IMR-90 (cell line): Measurements from ENCODE around the gene LTBP4. TPM values are rescaled to one million over a fixed set of nuclear protein-coding genes. Genes with fewer than 3 reads are reported as not detected.

Source experiments
- ATAC-seq: fragments of 200-7000 bp; cut with Tn5 transposase; 2 replicates; pipeline ENCODE4 v1.9.1; 2020; ENCODE audit warnings: low read depth, mild to moderate bottlenecking, moderate library complexity
- BruUV-seq: library from RNA; stranded (reverse); fragments of 400-500 nt; replicated peaks from 2 replicates; lab custom pipeline; 2021; lab: Mats Ljungman, UMichigan
- CTCF ChIA-PET: fragments of 300-600 bp; formaldehyde crosslinking; extraction: SDS; loops from one replicate; lab custom pipeline; 2021; ENCODE audit warnings: antibody characterized with exemption; lab: Yijun Ruan, JAX
- POLR2A ChIA-PET: fragments of 300-600 bp; sonication (Branson Sonifier 250); formaldehyde crosslinking; loops from one replicate; lab custom pipeline; 2022; ENCODE audit warnings: antibody characterized with exemption; ENCODE audit not compliant: unreplicated experiment; lab: Charles Lee
- DNase-seq: peaks from one replicate; pipeline ENCODE4 v3.0.0; 2013
- H2AFZ ChIP-seq: replicated peaks from 2 replicates; pipeline ENCODE3; 2013; ENCODE audit warnings: low read length, mild to moderate bottlenecking; ENCODE audit not compliant: poor library complexity
- H2AK5ac ChIP-seq: 2 replicates; pipeline ENCODE4 v1.6.1; 2013; ENCODE audit warnings: low read depth, low read length, inconsistent platforms
- H2AK9ac ChIP-seq: replicated peaks from 2 replicates; pipeline ENCODE3; 2013; ENCODE audit warnings: mild to moderate bottlenecking, low read depth, low read length, moderate library complexity; ENCODE audit not compliant: poor library complexity
- H2BK120ac ChIP-seq: 2 replicates; pipeline ENCODE4 v1.6.1; 2013; ENCODE audit warnings: low read depth, low read length, inconsistent platforms
- H2BK15ac ChIP-seq: 3 replicates; pipeline ENCODE4 v1.6.1; 2013; ENCODE audit warnings: low read depth, low read length, inconsistent platforms
- H2BK20ac ChIP-seq: 2 replicates; pipeline ENCODE4 v1.6.1; 2013; ENCODE audit warnings: low read depth, mild to moderate bottlenecking, inconsistent platforms, low read length, moderate library complexity
- H2BK5ac ChIP-seq: 2 replicates; pipeline ENCODE4 v1.6.1; 2013; ENCODE audit warnings: mild to moderate bottlenecking, low read depth, low read length, inconsistent platforms; ENCODE audit not compliant: poor library complexity, severe bottlenecking
- H3K14ac ChIP-seq: replicated peaks from 2 replicates; pipeline ENCODE4 v1.6.1; 2013; ENCODE audit warnings: low read depth, low read length, inconsistent platforms
- H3K18ac ChIP-seq: 2 replicates; pipeline ENCODE4 v1.6.1; 2013; ENCODE audit warnings: low read depth, low read length, control low read depth
- H3K23ac ChIP-seq: 2 replicates; pipeline ENCODE4 v1.6.1; 2013; ENCODE audit warnings: low read depth, low read length, inconsistent platforms
- H3K27ac ChIP-seq: 2 replicates; pipeline ENCODE4 v1.5.1; 2013; ENCODE audit warnings: mild to moderate bottlenecking, control low read depth, low read length; ENCODE audit not compliant: insufficient read depth
- H3K27me3 ChIP-seq: 2 replicates; pipeline ENCODE4 v1.6.1; 2013; ENCODE audit warnings: low read length; ENCODE audit not compliant: control insufficient read depth, insufficient read depth
- H3K36me3 ChIP-seq: 2 replicates; pipeline ENCODE4 v1.6.1; 2013; ENCODE audit warnings: low read length, mixed read lengths; ENCODE audit not compliant: control insufficient read depth, insufficient read depth
- H3K4ac ChIP-seq: 2 replicates; pipeline ENCODE4 v1.6.1; 2013; ENCODE audit warnings: low read depth, low read length, inconsistent platforms
- H3K4me1 ChIP-seq: 2 replicates; pipeline ENCODE4 v1.6.1; 2013; ENCODE audit warnings: low read length, mixed read lengths; ENCODE audit not compliant: control insufficient read depth, insufficient read depth
- H3K4me2 ChIP-seq: 2 replicates; pipeline ENCODE4 v1.6.1; 2013; ENCODE audit warnings: low read depth, mild to moderate bottlenecking, control low read depth, low read length, moderate library complexity
- H3K4me3 ChIP-seq: 2 replicates; pipeline ENCODE4 v1.5.1; 2013; ENCODE audit warnings: low read depth, mild to moderate bottlenecking, control low read depth, low read length, moderate library complexity; ENCODE audit not compliant: insufficient read depth
- H3K56ac ChIP-seq: 2 replicates; pipeline ENCODE4 v1.6.1; 2013; ENCODE audit warnings: low read length, inconsistent platforms; ENCODE audit not compliant: insufficient read depth; ENCODE audit errors: extremely low read depth
- H3K79me1 ChIP-seq, 2 experiments: 2 replicates each; pipeline ENCODE4 v1.6.1; 2013; ENCODE audit warnings: low read length in 2 of 2, inconsistent platforms in 1 of 2, low read depth in 1 of 2
- H3K9ac ChIP-seq: 2 replicates; pipeline ENCODE4 v1.6.1; 2013; ENCODE audit warnings: low read depth, low read length, control low read depth
- H3K9me1 ChIP-seq: 2 replicates; pipeline ENCODE4 v1.6.1; 2013; ENCODE audit warnings: low read length, inconsistent platforms; ENCODE audit not compliant: insufficient read depth
- H3K9me3 ChIP-seq: 2 replicates; pipeline ENCODE4 v1.6.1; 2013; ENCODE audit warnings: low read length; ENCODE audit not compliant: control insufficient read depth, insufficient read depth
- H4K20me1 ChIP-seq: 2 replicates; pipeline ENCODE4 v1.6.1; 2013; ENCODE audit warnings: low read length, inconsistent platforms; ENCODE audit not compliant: insufficient read depth
- H4K5ac ChIP-seq: 2 replicates; pipeline ENCODE4 v1.6.1; 2013; ENCODE audit warnings: mild to moderate bottlenecking, low read depth, low read length, control low read depth
- H4K8ac ChIP-seq, 2 experiments: 2 replicates each; pipeline ENCODE4 v1.6.1; 2013; ENCODE audit warnings: low read depth in 2 of 2, low read length in 2 of 2, control low read depth in 1 of 2, inconsistent platforms in 1 of 2
- H4K91ac ChIP-seq: 2 replicates; pipeline ENCODE4 v1.6.1; 2013; ENCODE audit warnings: low read depth, low read length, inconsistent platforms; ENCODE audit not compliant: insufficient read depth
- BHLHE40 ChIP-seq: fragments of 150-350 bp; IDR thresholded peaks from 2 replicates; pipeline ENCODE4 v1.6.1; 2016; ENCODE audit warnings: mild to moderate bottlenecking, low read depth, low read length
- CEBPB ChIP-seq: IDR thresholded peaks from 2 replicates; pipeline ENCODE4 v1.6.1; 2012; ENCODE audit warnings: low read depth, low read length, improper control_type of control experiment
- CHD1 ChIP-seq: IDR thresholded peaks from 2 replicates; pipeline ENCODE4 v1.6.1; 2012; ENCODE audit warnings: low read depth, low read length, improper control_type of control experiment
- FOS ChIP-seq: fragments of 150-350 bp; IDR thresholded peaks from 2 replicates; pipeline ENCODE4 v1.6.1; 2016; ENCODE audit warnings: low read depth, low read length
- MAFK ChIP-seq: IDR thresholded peaks from 2 replicates; pipeline ENCODE4 v1.6.1; 2012; ENCODE audit warnings: low read depth, low read length, improper control_type of control experiment
- MAZ ChIP-seq: IDR thresholded peaks from 2 replicates; pipeline ENCODE4 v1.6.1; 2012; ENCODE audit warnings: low read depth, mild to moderate bottlenecking, low read length, improper control_type of control experiment, moderate library complexity, borderline replicate concordance
- MXI1 ChIP-seq: IDR thresholded peaks from 2 replicates; pipeline ENCODE4 v1.6.1; 2012; ENCODE audit warnings: low read depth, mild to moderate bottlenecking, low read length, moderate library complexity, borderline replicate concordance
- NFE2L2 ChIP-seq: fragments of 150-350 bp; IDR thresholded peaks from 2 replicates; pipeline ENCODE4 v1.6.1; 2016; ENCODE audit warnings: low read depth, mild to moderate bottlenecking, low read length
- POLR2A ChIP-seq: IDR thresholded peaks from 2 replicates; pipeline ENCODE4 v1.6.1; 2012; ENCODE audit warnings: mild to moderate bottlenecking, low read depth, low read length
- RAD21 ChIP-seq: IDR thresholded peaks from 2 replicates; pipeline ENCODE4 v1.6.1; 2012; ENCODE audit warnings: low read length, improper control_type of control experiment
- RCOR1 ChIP-seq: IDR thresholded peaks from 2 replicates; pipeline ENCODE4 v1.6.1; 2012; ENCODE audit warnings: mild to moderate bottlenecking, low read length, improper control_type of control experiment; ENCODE audit not compliant: insufficient replicate concordance
- RFX5 ChIP-seq: IDR thresholded peaks from 2 replicates; pipeline ENCODE4 v1.8.0; 2012; ENCODE audit warnings: low read depth, mild to moderate bottlenecking, low read length, moderate library complexity
- SMC3 ChIP-seq: fragments of 150-350 bp; IDR thresholded peaks from 2 replicates; pipeline ENCODE4 v1.6.1; 2016; ENCODE audit warnings: low read depth, mild to moderate bottlenecking, antibody characterized with exemption, low read length, moderate library complexity
- WGBS, 2 experiments: methylation state at CpG; one replicate each; pipeline versions ENCODE4 v1.1.5 to v1.1.7; 2013; ENCODE audit warnings: missing lambda C conversion rate in 2 of 2; ENCODE audit not compliant: insufficient read length in 1 of 2; ENCODE audit errors: extremely low coverage in 2 of 2; 5-methylcytosine and 5-hydroxymethylcytosine counted together
- dilution Hi-C: fragments of 300-500 bp; cut with HindIII; formaldehyde crosslinking; loops from one replicate; pipeline ENCODE4 v1.14.3; 2018; ENCODE audit warnings: low sequenced_read_pairs; ENCODE audit not compliant: unreplicated experiment
- in situ Hi-C: fragments of 300-500 bp; cut with MboI; formaldehyde crosslinking; loops from 3 replicates; pipeline ENCODE4 v1.14.3; 2019; ENCODE audit warnings: low sequenced_read_pairs, inconsistent platforms, mixed read lengths
- intact Hi-C: fragments of 100-400 bp; cut with micrococcal nuclease; formaldehyde crosslinking; loops from 2 replicates; pipeline ENCODE4 v1.10.0; 2022
- polyA plus RNA-seq, 3 experiments: library from polyadenylated mRNA; depleted of rRNA; stranded (reverse); fragments of >200 nt; gene quantifications; 2 replicates each; pipeline ENCODE4 v1.2.3, GENCODE V29; 2012; ENCODE audit warnings: low replicate concordance in 1 of 3
- total RNA-seq: library from RNA; depleted of rRNA; stranded (reverse); fragments of >200 nt; gene quantifications from 2 replicates; pipeline ENCODE4 v1.2.3, GENCODE V29; 2012
- TF ChIP-seq, protein P1 (sequence below): conservative IDR thresholded peaks from 2 replicates; pipeline ENCODE4 v1.5.1; 2012; ENCODE audit warnings: mild to moderate bottlenecking, low read depth, low read length, improper control_type of control experiment
- TF ChIP-seq, protein P2 (sequence below): fragments of 150-350 bp; IDR thresholded peaks from 2 replicates; pipeline ENCODE4 v1.6.1; 2016; ENCODE audit warnings: low read depth, mild to moderate bottlenecking, low read length, moderate library complexity, borderline replicate concordance
- TF ChIP-seq, protein P3 (sequence below): fragments of 150-350 bp; IDR thresholded peaks from 2 replicates; pipeline ENCODE4 v1.6.1; 2017; ENCODE audit warnings: mild to moderate bottlenecking, antibody characterized with exemption, low read length, low read depth

The LTBP4 gene
- total and polyA plus RNA-seq, 2 of the 4 experiments (the other 2 are of a cell fraction) = 14.7 to 70.3 TPM

DNA sequence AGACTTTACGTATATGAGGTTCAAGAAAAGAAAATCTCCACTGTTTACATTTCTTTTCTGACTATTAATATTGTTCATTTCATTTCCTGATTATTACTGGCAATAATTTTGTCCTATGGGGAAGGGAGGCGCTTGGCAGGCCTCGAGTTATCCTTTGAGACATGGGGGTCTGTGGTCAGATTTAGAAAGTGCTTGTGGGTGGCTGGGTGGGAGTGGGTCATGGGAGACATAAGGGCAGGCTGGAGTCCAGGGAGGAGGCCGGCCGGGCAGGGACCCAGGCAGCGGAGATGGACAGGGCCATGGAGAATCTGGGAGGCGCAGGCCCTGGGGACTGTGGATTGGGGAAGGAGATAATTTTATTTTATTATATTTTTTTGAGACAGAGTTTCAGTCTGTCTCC, 40.1 kb downstream of the LTBP4 start:
- Histone ChIP-seq H3K4me2 (no peak overlapping the region), H2BK20ac (peak overlapping the region; percentile 90), H3K23ac (0 out of 2 replicates have a peak overlapping the region, but pooled peaks have one; percentile 2), H2BK5ac (peak overlapping the region; percentile 73), H3K36me3 (no peaks in the 10 kb centered on the region), H3K4ac (peak overlapping the region; percentile 85), H3K14ac (peak overlapping the region; percentile 83), H4K20me1 (no peaks in the 10 kb centered on the region), H4K91ac (peak overlapping the region; percentile 92), H3K4me1 (peaks cover 16% of the 10 kb centered on the region), H2BK120ac (peak overlapping the region; percentile 91), H3K56ac (peak overlapping the region; percentile 39; the same call in 1 of the 2 replicates), H2AFZ (peak overlapping the region; percentile 75), H4K8ac (peak overlapping the region; percentile 69 to 95), H4K5ac (peak overlapping the region; percentile 76), H3K79me1 (no peaks in the 10 kb centered on the region), H3K27me3 (no peaks in the 10 kb centered on the region), H2BK15ac (peak overlapping the region; percentile 91; the same call in 2 of the 3 replicates), H3K18ac (peak overlapping the region; percentile 68), H3K9ac (peak overlapping the region; percentile 19; the same call in 1 of the 2 replicates), H3K4me3 (no peak overlapping the region), H3K9me1 (peaks cover 5% of the 10 kb centered on the region), H3K9me3 (no peaks in the 10 kb centered on the region), H3K27ac (peak overlapping the region; percentile 82), H2AK5ac (peak overlapping the region; percentile 83), H2AK9ac (peak overlapping the region; percentile 60)
- in situ Hi-C loops = no loop called here
- no peak for DNase-seq
- TF ChIP-seq MAFK (no peak), FOS (no peak), RCOR1 (no peak), RAD21 (no peak), MAZ (no peak), CEBPB (no peak), POLR2A (no peak), SMC3 (no peak), MXI1 (no peak), RFX5 (no peak), NFE2L2 (no peak), CHD1 (no peak), BHLHE40 (no peak)
- TF ChIP-seq, protein P1, sequence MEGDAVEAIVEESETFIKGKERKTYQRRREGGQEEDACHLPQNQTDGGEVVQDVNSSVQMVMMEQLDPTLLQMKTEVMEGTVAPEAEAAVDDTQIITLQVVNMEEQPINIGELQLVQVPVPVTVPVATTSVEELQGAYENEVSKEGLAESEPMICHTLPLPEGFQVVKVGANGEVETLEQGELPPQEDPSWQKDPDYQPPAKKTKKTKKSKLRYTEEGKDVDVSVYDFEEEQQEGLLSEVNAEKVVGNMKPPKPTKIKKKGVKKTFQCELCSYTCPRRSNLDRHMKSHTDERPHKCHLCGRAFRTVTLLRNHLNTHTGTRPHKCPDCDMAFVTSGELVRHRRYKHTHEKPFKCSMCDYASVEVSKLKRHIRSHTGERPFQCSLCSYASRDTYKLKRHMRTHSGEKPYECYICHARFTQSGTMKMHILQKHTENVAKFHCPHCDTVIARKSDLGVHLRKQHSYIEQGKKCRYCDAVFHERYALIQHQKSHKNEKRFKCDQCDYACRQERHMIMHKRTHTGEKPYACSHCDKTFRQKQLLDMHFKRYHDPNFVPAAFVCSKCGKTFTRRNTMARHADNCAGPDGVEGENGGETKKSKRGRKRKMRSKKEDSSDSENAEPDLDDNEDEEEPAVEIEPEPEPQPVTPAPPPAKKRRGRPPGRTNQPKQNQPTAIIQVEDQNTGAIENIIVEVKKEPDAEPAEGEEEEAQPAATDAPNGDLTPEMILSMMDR = no peak
- TF ChIP-seq, protein P2, sequence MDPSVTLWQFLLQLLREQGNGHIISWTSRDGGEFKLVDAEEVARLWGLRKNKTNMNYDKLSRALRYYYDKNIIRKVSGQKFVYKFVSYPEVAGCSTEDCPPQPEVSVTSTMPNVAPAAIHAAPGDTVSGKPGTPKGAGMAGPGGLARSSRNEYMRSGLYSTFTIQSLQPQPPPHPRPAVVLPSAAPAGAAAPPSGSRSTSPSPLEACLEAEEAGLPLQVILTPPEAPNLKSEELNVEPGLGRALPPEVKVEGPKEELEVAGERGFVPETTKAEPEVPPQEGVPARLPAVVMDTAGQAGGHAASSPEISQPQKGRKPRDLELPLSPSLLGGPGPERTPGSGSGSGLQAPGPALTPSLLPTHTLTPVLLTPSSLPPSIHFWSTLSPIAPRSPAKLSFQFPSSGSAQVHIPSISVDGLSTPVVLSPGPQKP = no peak
- TF ChIP-seq, protein P3, sequence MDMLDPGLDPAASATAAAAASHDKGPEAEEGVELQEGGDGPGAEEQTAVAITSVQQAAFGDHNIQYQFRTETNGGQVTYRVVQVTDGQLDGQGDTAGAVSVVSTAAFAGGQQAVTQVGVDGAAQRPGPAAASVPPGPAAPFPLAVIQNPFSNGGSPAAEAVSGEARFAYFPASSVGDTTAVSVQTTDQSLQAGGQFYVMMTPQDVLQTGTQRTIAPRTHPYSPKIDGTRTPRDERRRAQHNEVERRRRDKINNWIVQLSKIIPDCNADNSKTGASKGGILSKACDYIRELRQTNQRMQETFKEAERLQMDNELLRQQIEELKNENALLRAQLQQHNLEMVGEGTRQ = no peak
- intact Hi-C loops = no loop called here
- ATAC-seq = no peak
- dilution Hi-C loops = no loop called here
- ChIA-PET POLR2A (no interaction called here), CTCF (no interaction called here)
- WGBS, 2 experiments = no CpG with 5 or more reads among the region's 7 CpGs
- BruUV-seq = no TSS peak
